ENCODE results near the gene TECPR1. TPM values are rescaled to one million over a fixed set of nuclear protein-coding genes. Genes with fewer than 3 reads are reported as not detected.

The TECPR1 gene
- total and polyA plus RNA-seq, 9 donors: 4.2 to 28.1 (median 21.4) TPM

DNA sequence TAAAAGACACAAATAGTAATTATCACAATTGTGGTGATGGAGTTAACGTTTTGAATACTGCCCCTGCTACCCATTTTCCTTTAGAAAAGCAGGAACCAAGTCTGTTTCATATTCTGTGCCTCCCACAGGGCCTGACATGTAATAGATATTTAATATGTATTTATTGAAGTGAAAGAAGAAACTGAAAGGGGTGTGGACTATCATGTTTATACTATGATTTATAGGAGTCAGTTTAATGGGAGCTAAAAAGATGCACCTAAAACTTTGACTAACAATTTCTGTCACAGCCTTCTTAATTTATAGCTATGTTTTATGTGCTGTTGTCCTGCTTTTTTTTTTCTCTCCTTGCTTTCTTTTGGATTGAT is 64.9 kb downstream of the TECPR1 start:
- no peak overlapping the region for H3K27ac ChIP-seq
- DNase-seq: no peak
- 51 to 85% (median 77%) methylated on average over 1 of the region's 1 CpG for WGBS, 3 donors
- no peaks in the 10 kb centered on the region for H3K36me3 ChIP-seq
- no peaks in the 10 kb centered on the region for H3K9me3 ChIP-seq
- H3K4me1 ChIP-seq (ENCODE audit: insufficient read depth): no peaks in the 10 kb centered on the region
- no peaks in the 10 kb centered on the region for H3K27me3 ChIP-seq
- H3K4me3 ChIP-seq: no peak overlapping the region
- TF ChIP-seq EP300 (IDR thresholded peaks at IDR 0.05) (no peak), POLR2A (IDR thresholded peaks at IDR 0.05) (no peak)
- TF ChIP-seq, protein P1, sequence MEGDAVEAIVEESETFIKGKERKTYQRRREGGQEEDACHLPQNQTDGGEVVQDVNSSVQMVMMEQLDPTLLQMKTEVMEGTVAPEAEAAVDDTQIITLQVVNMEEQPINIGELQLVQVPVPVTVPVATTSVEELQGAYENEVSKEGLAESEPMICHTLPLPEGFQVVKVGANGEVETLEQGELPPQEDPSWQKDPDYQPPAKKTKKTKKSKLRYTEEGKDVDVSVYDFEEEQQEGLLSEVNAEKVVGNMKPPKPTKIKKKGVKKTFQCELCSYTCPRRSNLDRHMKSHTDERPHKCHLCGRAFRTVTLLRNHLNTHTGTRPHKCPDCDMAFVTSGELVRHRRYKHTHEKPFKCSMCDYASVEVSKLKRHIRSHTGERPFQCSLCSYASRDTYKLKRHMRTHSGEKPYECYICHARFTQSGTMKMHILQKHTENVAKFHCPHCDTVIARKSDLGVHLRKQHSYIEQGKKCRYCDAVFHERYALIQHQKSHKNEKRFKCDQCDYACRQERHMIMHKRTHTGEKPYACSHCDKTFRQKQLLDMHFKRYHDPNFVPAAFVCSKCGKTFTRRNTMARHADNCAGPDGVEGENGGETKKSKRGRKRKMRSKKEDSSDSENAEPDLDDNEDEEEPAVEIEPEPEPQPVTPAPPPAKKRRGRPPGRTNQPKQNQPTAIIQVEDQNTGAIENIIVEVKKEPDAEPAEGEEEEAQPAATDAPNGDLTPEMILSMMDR (IDR thresholded peaks at IDR 0.05): no peak
- intact Hi-C loops (cut with DNase I): no loop called here

DNA sequence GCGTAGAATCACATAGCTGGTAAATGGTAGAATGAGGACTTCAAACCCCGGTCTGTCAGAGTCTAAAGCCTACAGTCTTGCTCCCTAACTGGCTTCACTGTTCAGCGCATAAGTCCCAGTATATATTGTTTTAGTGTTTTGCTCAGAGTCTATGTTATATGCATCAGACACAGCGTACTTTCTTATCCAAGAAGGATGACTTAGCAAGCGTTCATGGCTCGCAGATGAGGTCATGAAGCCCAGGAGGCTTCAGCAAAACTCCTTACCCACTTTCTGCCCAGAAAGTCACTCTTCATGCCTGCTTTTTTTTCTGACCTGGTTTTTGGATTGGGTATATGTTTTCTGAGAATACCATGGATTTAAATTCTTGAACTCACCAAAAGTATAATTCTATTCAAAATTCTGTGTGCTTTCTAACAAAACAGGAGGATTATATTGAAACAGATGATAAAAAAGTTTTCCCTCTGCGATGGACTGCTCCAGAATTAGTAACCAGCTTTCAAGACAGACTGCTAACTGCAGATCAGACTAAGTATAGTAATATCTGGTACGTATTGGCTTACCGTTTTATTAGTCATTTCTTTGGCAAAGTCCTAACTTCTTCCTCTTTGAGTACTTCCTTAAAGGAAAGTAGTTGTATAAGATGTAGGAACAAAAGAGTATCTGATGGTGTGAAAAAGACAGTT is 65.4 kb downstream of the TECPR1 start:
- Histone ChIP-seq H3K4me1 (ENCODE audit: insufficient read depth) (no peaks in the 10 kb centered on the region), H3K27me3 (no peaks in the 10 kb centered on the region), H3K36me3 (no peaks in the 10 kb centered on the region), H3K4me3 (no peak overlapping the region), H3K9me3 (no peaks in the 10 kb centered on the region), H3K27ac (no peak overlapping the region)
- TF ChIP-seq POLR2A (IDR thresholded peaks at IDR 0.05): no peak
- TF ChIP-seq, protein P1 (IDR thresholded peaks at IDR 0.05): no peak
- no peak for DNase-seq
- 71 to 83% (median 75%) methylated on average over 9 of the region's 9 CpGs for WGBS, 3 donors
- intact Hi-C loops (cut with DNase I): no loop called here

DNA sequence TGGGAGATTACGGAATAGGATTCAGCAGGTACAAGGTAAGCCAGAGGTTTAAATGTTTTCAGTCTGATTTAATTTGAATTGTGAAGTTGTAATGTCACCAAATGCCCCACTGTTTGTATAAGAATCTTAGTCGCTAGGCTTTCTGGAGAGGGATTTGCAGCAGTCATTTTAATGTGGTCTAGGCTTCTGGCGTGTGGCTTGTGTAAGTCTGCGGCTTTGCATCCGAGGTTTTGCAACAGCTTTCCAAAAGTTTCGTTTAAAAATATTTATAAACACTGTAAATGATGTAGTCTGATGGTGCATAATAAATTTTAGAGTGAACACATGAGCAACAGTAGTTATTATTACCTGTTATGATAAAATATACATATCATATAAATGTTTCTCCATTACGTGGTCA is 66.9 kb downstream of the TECPR1 start:
- no peak overlapping the region for H3K4me3 ChIP-seq
- no peak overlapping the region for H3K27ac ChIP-seq
- no peaks in the 10 kb centered on the region for H3K4me1 ChIP-seq (ENCODE audit: insufficient read depth)
- H3K36me3 ChIP-seq: no peaks in the 10 kb centered on the region
- TF ChIP-seq POLR2A (IDR thresholded peaks at IDR 0.05) (no peak), EP300 (IDR thresholded peaks at IDR 0.05) (no peak)
- TF ChIP-seq, protein P1 (IDR thresholded peaks at IDR 0.05): no peak
- intact Hi-C loops (cut with DNase I): no loop called here
- 91 to 93% (median 93%) methylated on average over 7 of the region's 7 CpGs for WGBS, 3 donors
- H3K27me3 ChIP-seq: no peaks in the 10 kb centered on the region
- DNase-seq: no peak
- H3K9me3 ChIP-seq: no peaks in the 10 kb centered on the region

DNA sequence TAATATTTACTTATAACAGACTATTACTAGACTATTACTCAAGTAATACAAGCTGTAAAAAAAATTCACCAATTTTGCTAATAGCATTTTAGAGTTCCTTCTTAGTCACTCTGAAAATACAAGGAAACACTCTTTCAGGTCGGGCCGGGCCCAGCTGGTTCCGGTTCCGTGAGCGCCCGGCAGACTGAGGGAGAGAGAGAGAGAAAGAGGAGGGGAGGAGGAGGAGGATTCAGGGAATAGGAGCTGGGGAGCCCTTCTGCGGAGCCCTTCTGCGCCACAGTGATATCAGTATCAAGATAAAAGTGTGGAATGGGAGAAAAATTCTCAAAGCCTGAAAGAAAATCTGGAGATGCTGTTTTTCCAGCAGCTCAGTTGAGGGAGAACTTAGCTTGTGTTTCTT is 71.3 kb downstream of the TECPR1 start:
- intact Hi-C loops (cut with DNase I): no loop called here
- no peaks in the 10 kb centered on the region for H3K27me3 ChIP-seq
- DNase-seq: no peak
- 83 to 90% (median 85%) methylated on average over 8 of the region's 8 CpGs for WGBS, 3 donors
- no peaks in the 10 kb centered on the region for H3K4me1 ChIP-seq (ENCODE audit: insufficient read depth)
- no peaks in the 10 kb centered on the region for H3K9me3 ChIP-seq
- no peak overlapping the region for H3K27ac ChIP-seq
- no peaks in the 10 kb centered on the region for H3K36me3 ChIP-seq
- H3K4me3 ChIP-seq: no peak overlapping the region
- TF ChIP-seq EP300 (IDR thresholded peaks at IDR 0.05): no peak
- TF ChIP-seq, protein P1 (IDR thresholded peaks at IDR 0.05): no peak
- TF ChIP-seq POLR2A (IDR thresholded peaks at IDR 0.05): no peak
